AG10803 (cell line): Measurements from ENCODE around the gene IFI44.

Experiments
- DNase-seq: peaks from one replicate; pipeline ENCODE4 v3.0.0; 2010; ENCODE audit warnings: low read depth
- H3K4me3 ChIP-seq: 2 replicates; pipeline ENCODE4 v1.5.1; 2011; ENCODE audit warnings: mild to moderate bottlenecking, low read length, control low read depth
- TF ChIP-seq, protein P1 (sequence below): conservative IDR thresholded peaks from 2 replicates; pipeline ENCODE4 v1.5.1; 2011; ENCODE audit warnings: mild to moderate bottlenecking, low read length, control low read depth, inconsistent platforms

The IFI44 gene

DNA sequence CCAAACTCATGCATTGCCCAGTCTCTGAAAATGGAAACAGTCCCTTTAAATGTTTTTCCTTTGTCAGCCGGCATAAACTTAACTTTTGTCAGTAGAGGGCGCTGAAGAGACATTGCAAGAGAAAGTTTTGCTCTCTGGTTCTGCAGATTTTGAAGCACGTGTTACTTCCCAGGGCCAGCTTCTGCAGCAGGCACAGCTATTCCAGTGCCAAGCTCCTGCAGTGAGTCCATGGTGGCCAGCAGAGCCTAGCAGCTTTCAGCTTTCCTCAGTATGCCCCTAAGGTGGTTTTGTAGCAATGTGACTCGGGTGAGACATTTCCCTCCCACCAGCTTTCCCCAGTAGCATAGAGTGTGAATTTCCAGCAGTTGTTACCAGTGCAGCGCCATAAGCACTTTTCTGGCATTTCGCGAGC, 32.0 kb upstream of the IFI44 start:
- DNase-seq, result peak; percentile 90
- no peak overlapping the region for H3K4me3 ChIP-seq
- TF ChIP-seq, protein P1, sequence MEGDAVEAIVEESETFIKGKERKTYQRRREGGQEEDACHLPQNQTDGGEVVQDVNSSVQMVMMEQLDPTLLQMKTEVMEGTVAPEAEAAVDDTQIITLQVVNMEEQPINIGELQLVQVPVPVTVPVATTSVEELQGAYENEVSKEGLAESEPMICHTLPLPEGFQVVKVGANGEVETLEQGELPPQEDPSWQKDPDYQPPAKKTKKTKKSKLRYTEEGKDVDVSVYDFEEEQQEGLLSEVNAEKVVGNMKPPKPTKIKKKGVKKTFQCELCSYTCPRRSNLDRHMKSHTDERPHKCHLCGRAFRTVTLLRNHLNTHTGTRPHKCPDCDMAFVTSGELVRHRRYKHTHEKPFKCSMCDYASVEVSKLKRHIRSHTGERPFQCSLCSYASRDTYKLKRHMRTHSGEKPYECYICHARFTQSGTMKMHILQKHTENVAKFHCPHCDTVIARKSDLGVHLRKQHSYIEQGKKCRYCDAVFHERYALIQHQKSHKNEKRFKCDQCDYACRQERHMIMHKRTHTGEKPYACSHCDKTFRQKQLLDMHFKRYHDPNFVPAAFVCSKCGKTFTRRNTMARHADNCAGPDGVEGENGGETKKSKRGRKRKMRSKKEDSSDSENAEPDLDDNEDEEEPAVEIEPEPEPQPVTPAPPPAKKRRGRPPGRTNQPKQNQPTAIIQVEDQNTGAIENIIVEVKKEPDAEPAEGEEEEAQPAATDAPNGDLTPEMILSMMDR, result peak; percentile 86

DNA sequence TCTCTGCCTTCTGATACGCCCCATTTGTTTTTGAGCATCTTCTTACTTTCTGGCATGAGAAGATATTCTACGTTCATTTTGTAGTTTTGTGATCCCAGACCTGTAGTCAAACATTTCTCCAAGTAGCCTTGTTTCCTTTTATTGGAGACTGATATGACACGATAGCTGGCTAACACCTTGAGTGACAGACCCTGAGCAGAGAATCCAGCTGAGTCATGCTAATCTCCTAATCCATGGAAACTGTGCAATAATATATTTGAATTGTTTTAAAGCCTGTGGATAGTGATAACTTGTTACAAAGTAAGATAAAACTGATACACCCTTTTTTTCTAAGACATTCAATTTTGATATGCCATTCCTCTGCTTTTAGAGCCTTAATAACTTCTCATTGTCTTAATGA, 30.6 kb upstream of the IFI44 start:
- TF ChIP-seq, protein P1, result no peak
- peak overlapping the region; percentile 54 for H3K4me3 ChIP-seq
- DNase-seq, result no peak

DNA sequence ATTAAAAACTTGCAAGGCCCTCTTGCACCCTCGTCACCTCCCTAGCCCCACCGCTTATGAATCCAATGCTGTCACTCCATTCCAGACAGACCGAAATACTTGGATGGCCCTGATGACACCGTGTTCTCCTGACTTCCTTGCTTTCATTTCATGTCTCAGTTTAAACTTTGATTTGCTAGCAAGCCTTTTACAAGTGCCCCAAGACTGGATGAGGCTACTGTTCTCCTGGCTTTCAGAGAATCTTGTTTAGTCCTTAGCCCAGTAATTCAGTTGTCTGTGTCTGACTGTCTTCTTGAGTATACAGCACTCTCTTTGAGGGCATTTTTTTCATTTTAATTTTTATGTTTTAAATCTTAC, 30.2 kb upstream of the IFI44 start:
- DNase-seq, result peak; percentile 15
- peak overlapping the region; percentile 54 for H3K4me3 ChIP-seq
- TF ChIP-seq, protein P1, result no peak

DNA sequence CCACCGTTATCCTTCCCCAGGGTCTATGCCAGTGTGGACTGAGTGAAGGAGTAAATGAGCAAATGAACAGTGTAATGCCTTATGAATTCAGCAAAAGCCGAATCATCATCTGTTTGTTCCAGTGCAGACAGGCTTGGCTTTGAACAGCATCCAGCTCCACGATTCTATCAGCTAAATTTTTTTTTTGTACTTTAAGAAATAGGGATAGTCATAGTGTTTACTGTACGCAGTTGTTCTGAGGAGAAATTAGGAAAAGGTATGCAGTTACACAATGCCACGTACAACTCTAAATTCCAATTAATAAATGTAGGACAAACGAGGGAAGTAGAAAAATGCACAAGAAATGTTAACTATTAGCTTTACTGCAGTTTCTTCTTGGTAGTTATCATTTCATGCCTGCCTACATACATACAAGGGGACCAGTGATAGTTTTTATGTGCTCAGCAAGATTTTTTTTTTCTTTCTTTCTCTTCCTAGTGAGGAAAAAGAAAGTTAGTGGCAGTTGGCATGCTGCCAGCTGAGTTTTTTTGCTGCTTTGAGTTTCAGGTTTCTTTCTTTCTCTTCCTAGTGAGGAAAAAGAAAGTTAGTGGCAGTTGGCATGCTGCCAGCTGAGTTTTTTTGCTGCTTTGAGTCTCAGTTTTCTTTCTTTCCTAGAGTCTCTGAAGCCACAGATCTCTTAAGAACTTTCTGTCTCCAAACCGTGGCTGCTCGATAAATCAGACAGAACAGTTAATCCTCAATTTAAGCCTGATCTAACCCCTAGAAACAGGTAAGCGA, 29.6 kb upstream of the IFI44 start, which contains the start of gene IFI44L:
Gene IFI44L (plus strand): TSS at position 646 of the 777 bp plus-strand sequence. CDS start 7,468 bp downstream, outside the sequence.
- H3K4me3 ChIP-seq, result peak within 1 kb of the TSS; percentile 54
- TF ChIP-seq, protein P1, result no peak
- DNase-seq, result peak; percentile 85

DNA sequence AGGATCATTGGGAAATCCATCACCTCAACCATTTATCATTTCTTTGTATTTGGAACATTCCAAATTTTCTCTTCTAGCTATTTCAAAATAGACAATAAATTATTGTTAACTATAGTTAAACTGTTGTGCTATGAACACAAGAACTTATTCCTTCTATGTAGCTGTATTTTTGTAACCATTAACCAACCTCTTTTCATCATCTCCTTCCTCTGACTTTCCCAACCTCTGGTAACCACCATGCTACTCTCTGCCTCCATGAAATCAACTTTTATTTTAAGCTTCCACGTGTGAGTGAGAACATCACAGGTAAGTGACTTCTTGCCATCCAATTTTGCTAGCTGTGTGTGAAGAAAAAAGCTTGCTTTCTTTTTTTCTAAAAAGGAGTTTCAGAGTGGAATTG, 29.0 kb upstream of the IFI44 start:
- H3K4me3 ChIP-seq, result peak overlapping the region; percentile 54
- TF ChIP-seq, protein P1, result no peak
- peak; percentile 34 for DNase-seq

DNA sequence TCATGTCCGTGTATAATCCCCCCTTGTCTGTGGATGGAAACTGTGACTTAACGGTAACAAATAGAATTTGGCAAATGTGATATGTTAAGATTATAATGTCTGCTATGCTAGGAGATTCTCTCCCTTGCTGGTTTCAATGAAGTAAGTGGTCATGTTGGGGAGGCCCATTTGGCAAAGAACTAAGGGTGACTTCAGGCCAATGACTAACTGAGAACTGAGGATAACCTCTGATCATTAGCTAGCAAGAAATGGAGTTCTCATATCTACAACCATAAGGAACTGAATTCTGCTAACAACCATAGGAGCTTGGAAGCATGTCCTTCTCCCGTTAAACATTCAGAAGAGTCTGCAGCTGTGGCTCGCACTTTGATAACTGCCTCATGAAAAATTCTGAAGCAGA, 27.1 kb upstream of the IFI44 start:
- no peak for DNase-seq
- H3K4me3 ChIP-seq, result no peak overlapping the region
- TF ChIP-seq, protein P1, result no peak

DNA sequence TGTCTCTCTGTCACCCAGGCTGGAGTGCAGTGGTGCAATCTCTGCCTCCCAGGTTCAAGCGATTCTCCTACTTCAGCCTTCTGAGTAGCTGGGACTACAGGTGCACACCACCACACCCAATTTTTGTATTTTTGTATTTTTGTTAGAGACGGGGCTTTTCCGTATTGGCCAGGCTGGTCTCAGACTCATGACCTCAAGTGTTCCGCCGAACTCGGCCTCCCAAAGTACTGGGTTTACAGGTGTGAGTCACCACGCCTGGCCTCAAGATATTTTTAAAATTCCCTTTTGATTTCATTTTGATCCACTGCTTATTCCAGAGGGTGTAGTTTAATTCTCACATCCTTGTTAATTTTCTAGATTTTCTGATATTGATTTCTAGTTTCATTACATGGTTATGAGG, 25.6 kb upstream of the IFI44 start:
- TF ChIP-seq, protein P1, result no peak
- DNase-seq, result no peak
- H3K4me3 ChIP-seq, result no peak overlapping the region
